ENCODE results near the gene IQGAP3.

Gene IQGAP3

GRCh38 chr1:156479093-156480015, 93.0 kb downstream of the IQGAP3 start:
- DNase-seq: no peak

GRCh38 chr1:156478250-156478627, 94.1 kb downstream of the IQGAP3 start:
- DNase-seq: no peak

GRCh38 chr1:156477526-156478249, 94.7 kb downstream of the IQGAP3 start:
- DNase-seq: no peak

- no peak for DNase-seq
Measured at GRCh38 chr1:156476501-156477298, 95.7 kb downstream of the IQGAP3 start.

- no peak for DNase-seq
Measured at GRCh38 chr1:156475568-156476500, 96.5 kb downstream of the IQGAP3 start.

Data from stimulated activated CD4-positive, alpha-beta T cell treated with anti-CD3 and anti-CD28 coated beads, Interleukin-4, amount 100 ng/mL, for 1 hour (primary cell).